OCI-LY1 (cell line): Measurements from ENCODE around the gene EIF2D.

Source experiments
- H2AFZ ChIP-seq: fragments of 200-600 bp; sonication (generic), shearing (Covaris generic); 2 replicates; pipeline ENCODE4 v1.6.0; 2014; ENCODE audit warnings: antibody characterized with exemption, mild to moderate bottlenecking, low read length
- H3F3A ChIP-seq: fragments of 200-600 bp; sonication (generic), shearing (Covaris generic); 2 replicates; pipeline ENCODE4 v1.6.0; 2014; ENCODE audit warnings: mild to moderate bottlenecking, antibody characterized with exemption, low read length, moderate library complexity; ENCODE audit not compliant: insufficient read depth
- H3K27ac ChIP-seq: fragments of 200-600 bp; sonication (generic); 2 replicates; pipeline ENCODE4 v1.5.1; 2014; ENCODE audit warnings: low read length, mixed run types, mild to moderate bottlenecking, low read depth; ENCODE audit not compliant: poor library complexity, severe bottlenecking
- H3K27me3 ChIP-seq: fragments of 200-600 bp; sonication (generic); 2 replicates; pipeline ENCODE4 v1.6.0; 2014; ENCODE audit warnings: antibody characterized with exemption, mild to moderate bottlenecking, low read length, moderate library complexity; ENCODE audit not compliant: insufficient read depth
- H3K36me3 ChIP-seq: fragments of 200-600 bp; sonication (generic); 2 replicates; pipeline ENCODE4 v1.6.1; 2014; ENCODE audit warnings: mild to moderate bottlenecking, antibody characterized with exemption, low read length, moderate library complexity, mixed read lengths; ENCODE audit not compliant: insufficient read depth
- H3K4me1 ChIP-seq: fragments of 200-600 bp; sonication (generic); 2 replicates; pipeline ENCODE4 v1.5.1; 2014; ENCODE audit warnings: mild to moderate bottlenecking, low read length, moderate library complexity; ENCODE audit not compliant: insufficient read depth, severe bottlenecking
- H3K4me2 ChIP-seq: fragments of 200-600 bp; sonication (generic), shearing (Covaris generic); 2 replicates; pipeline ENCODE4 v1.6.1; 2014; ENCODE audit warnings: low read length
- H3K4me3 ChIP-seq: fragments of 200-600 bp; sonication (generic); 2 replicates; pipeline ENCODE4 v1.5.1; 2014; ENCODE audit warnings: low read length, low read depth, mild to moderate bottlenecking, mixed read lengths; ENCODE audit not compliant: poor library complexity, severe bottlenecking
- H3K79me2 ChIP-seq: fragments of 200-600 bp; shearing (Covaris generic); 2 replicates; pipeline ENCODE4 v1.6.1; 2016; ENCODE audit warnings: mixed run types, low read length, mixed read lengths; ENCODE audit not compliant: insufficient read depth
- H3K9ac ChIP-seq: fragments of 200-600 bp; sonication (generic), shearing (Covaris generic); 2 replicates; pipeline ENCODE4 v1.6.1; 2014; ENCODE audit warnings: mild to moderate bottlenecking, low read length, mixed read lengths
- H3K9me2 ChIP-seq: fragments of 200-600 bp; sonication (generic), shearing (Covaris generic); 2 replicates; pipeline ENCODE4 v1.6.1; 2014; ENCODE audit warnings: low read depth, mild to moderate bottlenecking, low read length, mixed read lengths
- H3K9me3 ChIP-seq: fragments of 200-600 bp; shearing (Covaris generic); 2 replicates; pipeline ENCODE4 v1.6.1; 2014; ENCODE audit warnings: low read length, mixed read lengths
- H4K20me1 ChIP-seq: fragments of 200-600 bp; sonication (generic), shearing (Covaris generic); 2 replicates; pipeline ENCODE4 v1.6.0; 2016; ENCODE audit warnings: mild to moderate bottlenecking, low read length; ENCODE audit not compliant: insufficient read depth
- EZH2 ChIP-seq: fragments of 200-600 bp; sonication (generic), shearing (Covaris generic); IDR thresholded peaks from 2 replicates; pipeline ENCODE4 v1.8.0; 2017; ENCODE audit warnings: borderline replicate concordance, mixed run types, mild to moderate bottlenecking, antibody characterized with exemption, low read length, moderate library complexity, mixed read lengths
- TF ChIP-seq, protein P1 (sequence below): fragments of 200-600 bp; sonication (generic), shearing (Covaris generic); IDR thresholded peaks from 2 replicates; pipeline ENCODE4 v1.5.1; 2017; ENCODE audit warnings: mild to moderate bottlenecking, antibody characterized with exemption, low read length, moderate library complexity, mixed read lengths

Gene EIF2D

DNA sequence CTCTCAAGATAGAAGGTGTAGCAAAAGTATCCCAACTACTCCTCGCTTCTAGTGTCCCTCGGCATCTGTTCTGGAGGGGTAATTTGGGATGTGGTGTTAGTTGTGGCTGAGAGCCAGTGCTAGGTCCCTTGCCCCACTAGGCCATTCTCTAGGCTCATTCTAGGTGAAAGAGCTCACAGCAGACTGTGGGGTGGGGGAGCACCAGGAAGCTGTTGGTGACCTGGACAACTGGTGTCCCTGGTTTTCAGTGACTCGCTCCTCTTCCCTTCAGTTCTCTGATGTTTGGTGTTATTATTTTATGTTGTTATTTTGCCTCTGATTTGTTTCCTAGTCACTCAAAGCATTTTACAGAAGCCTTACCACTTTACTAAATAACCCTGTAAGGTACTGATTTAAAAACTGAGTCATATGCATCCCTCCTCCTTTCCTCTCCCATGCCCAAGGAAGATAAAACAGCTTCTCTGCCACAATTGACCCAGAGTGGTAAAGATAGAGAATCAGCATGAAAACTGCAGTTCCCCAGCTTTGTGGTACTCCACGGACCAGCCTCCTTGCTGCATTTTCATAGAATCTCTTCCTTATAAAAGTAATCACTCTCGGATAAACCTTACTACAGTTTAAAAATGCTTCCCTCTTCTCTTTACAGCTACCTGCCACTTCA, 37.1 kb upstream of the EIF2D start:
- TF ChIP-seq, protein P1, sequence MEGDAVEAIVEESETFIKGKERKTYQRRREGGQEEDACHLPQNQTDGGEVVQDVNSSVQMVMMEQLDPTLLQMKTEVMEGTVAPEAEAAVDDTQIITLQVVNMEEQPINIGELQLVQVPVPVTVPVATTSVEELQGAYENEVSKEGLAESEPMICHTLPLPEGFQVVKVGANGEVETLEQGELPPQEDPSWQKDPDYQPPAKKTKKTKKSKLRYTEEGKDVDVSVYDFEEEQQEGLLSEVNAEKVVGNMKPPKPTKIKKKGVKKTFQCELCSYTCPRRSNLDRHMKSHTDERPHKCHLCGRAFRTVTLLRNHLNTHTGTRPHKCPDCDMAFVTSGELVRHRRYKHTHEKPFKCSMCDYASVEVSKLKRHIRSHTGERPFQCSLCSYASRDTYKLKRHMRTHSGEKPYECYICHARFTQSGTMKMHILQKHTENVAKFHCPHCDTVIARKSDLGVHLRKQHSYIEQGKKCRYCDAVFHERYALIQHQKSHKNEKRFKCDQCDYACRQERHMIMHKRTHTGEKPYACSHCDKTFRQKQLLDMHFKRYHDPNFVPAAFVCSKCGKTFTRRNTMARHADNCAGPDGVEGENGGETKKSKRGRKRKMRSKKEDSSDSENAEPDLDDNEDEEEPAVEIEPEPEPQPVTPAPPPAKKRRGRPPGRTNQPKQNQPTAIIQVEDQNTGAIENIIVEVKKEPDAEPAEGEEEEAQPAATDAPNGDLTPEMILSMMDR: no peak
- no peak for TF ChIP-seq EZH2
- Histone ChIP-seq H3K36me3 (peaks cover 7% of the 10 kb centered on the region; the same call in 1 of the 2 replicates), H3K4me3 (no peak overlapping the region), H3F3A (no peaks in the 10 kb centered on the region), H3K27me3 (no peaks in the 10 kb centered on the region), H3K27ac (no peak overlapping the region), H3K9ac (no peak overlapping the region), H3K79me2 (no peaks in the 10 kb centered on the region), H3K4me1 (no peaks in the 10 kb centered on the region), H3K9me2 (no peaks in the 10 kb centered on the region), H2AFZ (no peak overlapping the region), H3K4me2 (no peak overlapping the region), H4K20me1 (no peaks in the 10 kb centered on the region), H3K9me3 (no peaks in the 10 kb centered on the region)

DNA sequence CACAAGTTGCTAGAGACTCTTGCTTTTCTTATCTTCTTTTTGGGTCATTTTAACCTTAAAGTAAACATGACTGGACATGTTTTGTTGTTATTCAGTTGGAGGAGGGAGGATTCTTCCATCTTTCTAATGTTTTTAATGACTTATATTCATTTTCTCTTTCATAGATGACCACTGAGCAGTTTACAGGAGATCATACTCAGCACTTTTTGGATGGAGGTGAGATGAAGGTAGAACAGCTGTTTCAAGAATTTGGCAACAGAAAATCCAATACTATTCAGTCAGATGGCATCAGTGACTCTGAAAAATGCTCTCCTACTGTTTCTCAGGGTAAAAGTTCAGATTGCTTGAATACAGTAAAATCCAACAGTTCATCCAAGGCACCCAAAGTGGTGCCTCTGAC, 35.0 kb upstream of the EIF2D start:
- Histone ChIP-seq H3K4me3 (no peak overlapping the region), H2AFZ (no peak overlapping the region), H3K79me2 (no peaks in the 10 kb centered on the region), H3K9ac (no peak overlapping the region), H3K9me3 (no peaks in the 10 kb centered on the region), H3K36me3 (0 out of 2 replicates have a peak, but pooled peaks cover 7% of the 10 kb centered on the region), H3K4me2 (no peak overlapping the region), H3F3A (no peaks in the 10 kb centered on the region), H4K20me1 (no peaks in the 10 kb centered on the region), H3K4me1 (no peaks in the 10 kb centered on the region), H3K9me2 (no peaks in the 10 kb centered on the region), H3K27ac (no peak overlapping the region), H3K27me3 (no peaks in the 10 kb centered on the region)
- TF ChIP-seq, protein P1: no peak
- TF ChIP-seq EZH2: no peak

DNA sequence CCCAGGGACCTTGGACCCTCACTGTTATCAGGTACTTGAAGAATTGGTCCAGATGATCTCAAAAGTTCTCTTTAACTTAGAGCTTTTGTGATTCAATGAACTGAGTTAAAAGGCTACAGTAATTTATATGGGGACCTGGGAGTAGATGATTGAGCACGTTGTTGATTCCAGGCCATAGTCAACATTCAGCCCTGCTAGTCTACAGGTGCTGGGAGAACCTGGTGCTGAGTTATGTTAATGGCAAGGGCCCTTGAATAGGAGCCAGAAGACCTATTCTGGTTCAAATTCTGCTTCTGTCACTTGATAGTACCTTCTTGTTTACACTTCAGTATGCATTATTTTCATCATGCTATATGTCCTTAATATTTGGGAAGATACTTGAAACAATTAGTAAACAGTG, 34.2 kb upstream of the EIF2D start:
- Histone ChIP-seq H3K9me2 (no peaks in the 10 kb centered on the region), H3K27me3 (no peaks in the 10 kb centered on the region), H3K9ac (no peak overlapping the region), H3K4me2 (no peak overlapping the region), H4K20me1 (no peaks in the 10 kb centered on the region), H2AFZ (no peak overlapping the region), H3K36me3 (0 out of 2 replicates have a peak, but pooled peaks cover 7% of the 10 kb centered on the region), H3K4me3 (no peak overlapping the region), H3K9me3 (no peaks in the 10 kb centered on the region), H3K27ac (no peak overlapping the region), H3K4me1 (no peaks in the 10 kb centered on the region), H3F3A (no peaks in the 10 kb centered on the region), H3K79me2 (no peaks in the 10 kb centered on the region)
- TF ChIP-seq, protein P1: no peak
- TF ChIP-seq EZH2: no peak
